Vagina (tissue), 2 donors: ENCODE measurements around the gene ZNF790. TPM values are rescaled to one million over a fixed set of nuclear protein-coding genes. Genes with fewer than 3 reads are reported as not detected.

Experiments
- DNase-seq, 2 donors: peaks; one replicate each; pipeline ENCODE4 v3.0.0-alpha.2; 2017; ENCODE audit errors: extremely low spot score in 2 of 2
- H3K27ac ChIP-seq: fragments of 200-600 bp; sonication (generic); one replicate; pipeline ENCODE4 v1.5.1; 2019
- H3K27me3 ChIP-seq: fragments of 200-600 bp; sonication (generic); one replicate; pipeline ENCODE4 v1.5.1; 2019
- H3K36me3 ChIP-seq, 2 donors: fragments of 200-600 bp; sonication (generic); one replicate each; pipeline ENCODE4 v1.5.1; 2017 to 2019
- H3K4me1 ChIP-seq: fragments of 200-600 bp; sonication (generic); one replicate; pipeline ENCODE4 v1.5.1; 2019
- H3K4me3 ChIP-seq, 2 donors: fragments of 200-600 bp; sonication (generic); 1 replicate in 1 of 2; 2 replicates in 1 of 2; pipeline ENCODE4 v1.5.1; 2016 to 2019
- H3K9me3 ChIP-seq: fragments of 200-600 bp; sonication (generic); one replicate; pipeline ENCODE4 v1.5.1; 2019
- POLR2A ChIP-seq, 2 donors: fragments of 450-650 bp; IDR thresholded peaks; one replicate each; pipeline ENCODE4 v1.6.1; 2017; ENCODE audit warnings: antibody characterized with exemption in 2 of 2, mild to moderate bottlenecking in 2 of 2, moderate library complexity in 2 of 2
- POLR2AphosphoS5 ChIP-seq, 2 donors: sonication (generic); formaldehyde crosslinking; IDR thresholded peaks; one replicate each; pipeline ENCODE4 v1.9.0; 2017; ENCODE audit warnings: antibody characterized with exemption in 2 of 2, mild to moderate bottlenecking in 2 of 2, low read depth in 1 of 2; ENCODE audit not compliant: insufficient read depth in 1 of 2
- intact Hi-C: fragments of 100-400 bp; cut with DNase I; formaldehyde crosslinking; loops from one replicate; pipeline ENCODE4 v1.15.1; 2023
- total RNA-seq: library from RNA; depleted of rRNA; stranded (reverse); fragments of >200 nt; gene quantifications from one replicate; pipeline ENCODE4 v1.2.3, GENCODE V29; 2016
- TF ChIP-seq, protein P1 (sequence below), 3 experiments: fragments of 450-650 bp in 2 of 3; fragments of 200-600 bp in 1 of 3; sonication (generic) in 1 of 3; IDR thresholded peaks; one replicate each; pipeline ENCODE4 v1.5.1; 2017 to 2019; ENCODE audit warnings: antibody characterized with exemption in 3 of 3, mild to moderate bottlenecking in 2 of 3, moderate library complexity in 2 of 3

ZNF790 gene
- total RNA-seq: 2.5 TPM

DNA sequence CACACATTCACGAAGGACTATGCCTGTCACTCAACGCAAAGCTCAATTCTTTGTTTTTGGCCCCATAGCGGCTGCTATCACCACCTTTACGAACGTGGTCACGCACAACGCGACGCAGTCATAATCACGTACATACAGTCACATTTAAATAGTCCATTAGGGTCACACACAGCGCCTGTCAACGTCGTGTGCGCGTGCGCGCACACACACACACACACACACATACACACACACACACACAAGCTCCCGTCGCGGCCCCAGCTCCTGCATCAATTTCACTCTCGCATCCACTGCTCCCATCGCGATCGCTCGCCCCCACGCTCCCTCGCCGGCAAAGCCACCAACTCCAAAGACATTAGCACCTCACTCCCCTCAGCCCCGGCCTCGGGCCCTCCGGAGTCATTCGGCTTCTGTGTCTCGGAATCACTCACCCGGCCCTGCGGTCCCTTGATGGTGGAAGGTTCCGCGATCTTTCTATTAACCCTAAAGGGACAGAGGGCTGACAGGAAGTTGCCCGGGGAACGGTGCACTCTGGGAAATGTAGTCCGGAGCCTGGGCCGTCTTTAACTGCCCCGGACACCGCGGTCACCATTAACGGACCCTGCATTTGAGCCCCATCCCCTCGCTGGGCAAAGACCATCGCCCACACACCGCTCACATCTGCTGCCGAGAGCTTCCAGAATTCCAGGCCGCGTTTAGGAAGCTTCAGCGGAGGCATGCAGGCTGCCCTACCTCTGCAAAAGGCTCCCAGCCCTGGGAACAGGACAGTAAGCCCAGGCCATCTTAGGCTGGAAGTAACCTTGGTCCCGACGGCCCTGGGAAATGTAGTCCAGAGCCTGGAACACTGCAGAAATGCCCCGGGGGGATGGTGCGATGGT, at the start of gene ZNF790:
TSS of gene ZNF790 (minus strand) at position 482 of the 878 bp plus-strand sequence. CDS start 12,768 bp downstream, outside the sequence.
- Histone ChIP-seq H3K4me3 (peak within 1 kb of the TSS; percentile 49 to 73), H3K9me3 (peaks cover 7% of the 10 kb centered on the region), H3K27ac (peak within 1 kb of the TSS; percentile 80), H3K36me3 (peaks cover 0 to 29% of the 10 kb centered on the region in 2 donors), H3K27me3 (no peaks in the 10 kb centered on the region), H3K4me1 (peaks cover 9% of the 10 kb centered on the region)
- DNase-seq: peak in 1 of 2 donors; percentile 87
- TF ChIP-seq, protein P1, sequence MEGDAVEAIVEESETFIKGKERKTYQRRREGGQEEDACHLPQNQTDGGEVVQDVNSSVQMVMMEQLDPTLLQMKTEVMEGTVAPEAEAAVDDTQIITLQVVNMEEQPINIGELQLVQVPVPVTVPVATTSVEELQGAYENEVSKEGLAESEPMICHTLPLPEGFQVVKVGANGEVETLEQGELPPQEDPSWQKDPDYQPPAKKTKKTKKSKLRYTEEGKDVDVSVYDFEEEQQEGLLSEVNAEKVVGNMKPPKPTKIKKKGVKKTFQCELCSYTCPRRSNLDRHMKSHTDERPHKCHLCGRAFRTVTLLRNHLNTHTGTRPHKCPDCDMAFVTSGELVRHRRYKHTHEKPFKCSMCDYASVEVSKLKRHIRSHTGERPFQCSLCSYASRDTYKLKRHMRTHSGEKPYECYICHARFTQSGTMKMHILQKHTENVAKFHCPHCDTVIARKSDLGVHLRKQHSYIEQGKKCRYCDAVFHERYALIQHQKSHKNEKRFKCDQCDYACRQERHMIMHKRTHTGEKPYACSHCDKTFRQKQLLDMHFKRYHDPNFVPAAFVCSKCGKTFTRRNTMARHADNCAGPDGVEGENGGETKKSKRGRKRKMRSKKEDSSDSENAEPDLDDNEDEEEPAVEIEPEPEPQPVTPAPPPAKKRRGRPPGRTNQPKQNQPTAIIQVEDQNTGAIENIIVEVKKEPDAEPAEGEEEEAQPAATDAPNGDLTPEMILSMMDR (IDR thresholded peaks at IDR 0.05): no peak
- TF ChIP-seq POLR2AphosphoS5 (IDR thresholded peaks at IDR 0.05; ENCODE audit: insufficient read depth in 1 of 2, low read depth in 1 of 2): peak; percentile 76 to 84
- intact Hi-C loops: no loop called here

- intact Hi-C loops: loop anchor here (10.0 kb wide), 1 partner anchor 132 kb away; no protein-coding TSS in a partner anchor
- Histone ChIP-seq H3K4me3 (no peak overlapping the region), H3K27ac (no peak overlapping the region), H3K36me3 (peaks cover 4 to 82% of the 10 kb centered on the region in 2 donors), H3K27me3 (no peaks in the 10 kb centered on the region), H3K4me1 (no peaks in the 10 kb centered on the region), H3K9me3 (peaks cover 81% of the 10 kb centered on the region)
- TF ChIP-seq POLR2AphosphoS5 (IDR thresholded peaks at IDR 0.05; ENCODE audit: insufficient read depth in 1 of 2, low read depth in 1 of 2): no peak
- no peak for TF ChIP-seq POLR2A (IDR thresholded peaks at IDR 0.05)
- TF ChIP-seq, protein P1 (IDR thresholded peaks at IDR 0.05): no peak
- no peak for DNase-seq
Measured at GRCh38 chr19:36876993-36877938, 39.1 kb upstream of the ZNF790 start.

GRCh38 chr19:36851898-36852297, 13.7 kb upstream of the ZNF790 start:
- Histone ChIP-seq H3K9me3 (peaks cover 2% of the 10 kb centered on the region), H3K4me3 (peak overlapping the region in 1 of 2 donors; percentile 66), H3K27ac (no peak overlapping the region), H3K27me3 (no peaks in the 10 kb centered on the region), H3K4me1 (peaks cover 24% of the 10 kb centered on the region), H3K36me3 (peaks cover 0 to 33% of the 10 kb centered on the region in 2 donors)
- no peak for DNase-seq
- TF ChIP-seq, protein P1 (IDR thresholded peaks at IDR 0.05): no peak
- no peak for TF ChIP-seq POLR2AphosphoS5 (IDR thresholded peaks at IDR 0.05; ENCODE audit: insufficient read depth in 1 of 2, low read depth in 1 of 2)
- no peak for TF ChIP-seq POLR2A (IDR thresholded peaks at IDR 0.05)
- intact Hi-C loops: no loop called here

DNA sequence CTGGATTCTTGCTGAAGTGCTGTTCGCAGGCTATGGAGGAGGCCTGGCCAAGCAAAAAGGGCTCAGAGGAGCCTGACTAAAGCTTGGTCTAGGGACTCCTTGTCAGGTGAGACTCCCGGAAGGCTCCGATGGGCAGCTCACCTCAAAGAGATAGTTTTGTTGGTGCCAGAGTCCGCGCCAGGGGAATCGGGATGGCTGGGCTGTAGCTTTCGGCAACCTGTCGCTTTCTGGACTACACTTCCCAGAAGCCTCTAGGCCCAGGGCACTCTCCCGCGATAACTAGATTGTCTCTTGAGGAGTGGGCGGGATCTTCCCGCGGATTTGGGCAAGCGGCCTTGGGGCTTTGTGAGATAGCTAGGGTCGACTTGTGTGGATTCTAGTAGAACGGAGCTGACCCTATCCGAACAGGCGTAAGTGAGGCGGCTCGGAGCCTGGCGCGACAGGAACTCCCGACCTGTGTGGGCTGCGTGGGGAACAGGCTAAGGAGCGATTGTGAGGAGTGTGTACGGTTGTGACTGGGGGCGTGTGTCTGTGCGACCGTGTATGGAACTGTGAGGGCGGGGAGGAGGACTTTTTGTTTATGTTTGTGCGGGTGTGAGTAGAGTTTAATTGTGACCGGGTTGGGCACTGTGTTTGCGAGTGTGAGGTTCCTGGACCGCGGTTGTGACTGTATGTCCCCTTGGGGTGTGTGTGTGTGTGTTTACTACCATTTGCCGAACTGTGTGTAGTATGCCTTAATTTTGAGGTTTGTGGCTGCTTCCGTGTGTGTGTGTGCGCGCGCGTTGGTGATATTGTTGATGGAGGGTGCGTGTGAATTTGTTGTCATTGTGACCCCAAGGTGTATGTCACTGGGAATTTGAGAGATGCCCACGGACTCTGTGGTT, 12.6 kb upstream of the ZNF790 start, which contains the start of gene ZNF345:
TSS of gene ZNF345 (plus strand) at position 318 of the 884 bp plus-strand sequence. CDS start 25,955 bp downstream, outside the sequence.
- Histone ChIP-seq H3K4me1 (peaks cover 24% of the 10 kb centered on the region), H3K36me3 (peaks cover 0 to 23% of the 10 kb centered on the region in 2 donors), H3K4me3 (peak within 1 kb of the TSS; percentile 66 to 80), H3K27me3 (no peaks in the 10 kb centered on the region), H3K27ac (peak within 1 kb of the TSS; percentile 94), H3K9me3 (no peaks in the 10 kb centered on the region)
- peak in 1 of 2 donors; percentile 92 for DNase-seq
- TF ChIP-seq POLR2A (IDR thresholded peaks at IDR 0.05) (no peak), POLR2AphosphoS5 (IDR thresholded peaks at IDR 0.05; ENCODE audit: insufficient read depth in 1 of 2, low read depth in 1 of 2) (peak; percentile 70 to 77)
- TF ChIP-seq, protein P1 (IDR thresholded peaks at IDR 0.05): no peak
- intact Hi-C loops: no loop called here
